OCI-LY1 (cell line): ENCODE measurements around the gene TBX20.

ENCODE experiments used
- H2AFZ ChIP-seq: fragments of 200-600 bp; sonication (generic), shearing (Covaris generic); 2 replicates; pipeline ENCODE4 v1.6.0; 2014; ENCODE audit warnings: antibody characterized with exemption, mild to moderate bottlenecking, low read length
- H3F3A ChIP-seq: fragments of 200-600 bp; sonication (generic), shearing (Covaris generic); 2 replicates; pipeline ENCODE4 v1.6.0; 2014; ENCODE audit warnings: mild to moderate bottlenecking, antibody characterized with exemption, low read length, moderate library complexity; ENCODE audit not compliant: insufficient read depth
- H3K27ac ChIP-seq: fragments of 200-600 bp; sonication (generic); 2 replicates; pipeline ENCODE4 v1.5.1; 2014; ENCODE audit warnings: low read length, mixed run types, mild to moderate bottlenecking, low read depth; ENCODE audit not compliant: poor library complexity, severe bottlenecking
- H3K27me3 ChIP-seq: fragments of 200-600 bp; sonication (generic); 2 replicates; pipeline ENCODE4 v1.6.0; 2014; ENCODE audit warnings: antibody characterized with exemption, mild to moderate bottlenecking, low read length, moderate library complexity; ENCODE audit not compliant: insufficient read depth
- H3K36me3 ChIP-seq: fragments of 200-600 bp; sonication (generic); 2 replicates; pipeline ENCODE4 v1.6.1; 2014; ENCODE audit warnings: mild to moderate bottlenecking, antibody characterized with exemption, low read length, moderate library complexity, mixed read lengths; ENCODE audit not compliant: insufficient read depth
- H3K4me1 ChIP-seq: fragments of 200-600 bp; sonication (generic); 2 replicates; pipeline ENCODE4 v1.5.1; 2014; ENCODE audit warnings: mild to moderate bottlenecking, low read length, moderate library complexity; ENCODE audit not compliant: insufficient read depth, severe bottlenecking
- H3K4me2 ChIP-seq: fragments of 200-600 bp; sonication (generic), shearing (Covaris generic); 2 replicates; pipeline ENCODE4 v1.6.1; 2014; ENCODE audit warnings: low read length
- H3K4me3 ChIP-seq: fragments of 200-600 bp; sonication (generic); 2 replicates; pipeline ENCODE4 v1.5.1; 2014; ENCODE audit warnings: low read length, low read depth, mild to moderate bottlenecking, mixed read lengths; ENCODE audit not compliant: poor library complexity, severe bottlenecking
- H3K79me2 ChIP-seq: fragments of 200-600 bp; shearing (Covaris generic); 2 replicates; pipeline ENCODE4 v1.6.1; 2016; ENCODE audit warnings: mixed run types, low read length, mixed read lengths; ENCODE audit not compliant: insufficient read depth
- H3K9ac ChIP-seq: fragments of 200-600 bp; sonication (generic), shearing (Covaris generic); 2 replicates; pipeline ENCODE4 v1.6.1; 2014; ENCODE audit warnings: mild to moderate bottlenecking, low read length, mixed read lengths
- H3K9me2 ChIP-seq: fragments of 200-600 bp; sonication (generic), shearing (Covaris generic); 2 replicates; pipeline ENCODE4 v1.6.1; 2014; ENCODE audit warnings: low read depth, mild to moderate bottlenecking, low read length, mixed read lengths
- H3K9me3 ChIP-seq: fragments of 200-600 bp; shearing (Covaris generic); 2 replicates; pipeline ENCODE4 v1.6.1; 2014; ENCODE audit warnings: low read length, mixed read lengths
- H4K20me1 ChIP-seq: fragments of 200-600 bp; sonication (generic), shearing (Covaris generic); 2 replicates; pipeline ENCODE4 v1.6.0; 2016; ENCODE audit warnings: mild to moderate bottlenecking, low read length; ENCODE audit not compliant: insufficient read depth
- CTCF ChIP-seq: fragments of 200-600 bp; sonication (generic), shearing (Covaris generic); IDR thresholded peaks from 2 replicates; pipeline ENCODE4 v1.5.1; 2017; ENCODE audit warnings: mild to moderate bottlenecking, antibody characterized with exemption, low read length, moderate library complexity, mixed read lengths
- EZH2 ChIP-seq: fragments of 200-600 bp; sonication (generic), shearing (Covaris generic); IDR thresholded peaks from 2 replicates; pipeline ENCODE4 v1.8.0; 2017; ENCODE audit warnings: borderline replicate concordance, mixed run types, mild to moderate bottlenecking, antibody characterized with exemption, low read length, moderate library complexity, mixed read lengths

TBX20 gene

GRCh38 chr7:35263396-35263795 lies 9.5 kb upstream of the TBX20 start:
- H3K9me3 ChIP-seq, result no peaks in the 10 kb centered on the region
- no peak overlapping the region for H2AFZ ChIP-seq
- no peaks in the 10 kb centered on the region for H3K4me1 ChIP-seq
- no peak overlapping the region for H3K9ac ChIP-seq
- H3K36me3 ChIP-seq, result no peaks in the 10 kb centered on the region
- TF ChIP-seq EZH2 (no peak), CTCF (no peak)
- H3K4me3 ChIP-seq, result no peak overlapping the region
- H3K4me2 ChIP-seq, result no peak overlapping the region
- no peaks in the 10 kb centered on the region for H4K20me1 ChIP-seq
- no peaks in the 10 kb centered on the region for H3F3A ChIP-seq
- H3K79me2 ChIP-seq, result no peaks in the 10 kb centered on the region
- H3K9me2 ChIP-seq, result no peaks in the 10 kb centered on the region
- H3K27me3 ChIP-seq, result no peaks in the 10 kb centered on the region
- H3K27ac ChIP-seq, result no peak overlapping the region

GRCh38 chr7:35261476-35262285 lies 7.8 kb upstream of the TBX20 start:
- Histone ChIP-seq H3K9me2 (no peaks in the 10 kb centered on the region), H3K4me1 (no peaks in the 10 kb centered on the region), H3K27ac (no peak overlapping the region), H3K4me3 (no peak overlapping the region), H3K36me3 (no peaks in the 10 kb centered on the region), H3K4me2 (no peak overlapping the region), H3K9me3 (no peaks in the 10 kb centered on the region), H3K9ac (no peak overlapping the region), H2AFZ (no peak overlapping the region), H4K20me1 (no peaks in the 10 kb centered on the region), H3K79me2 (no peaks in the 10 kb centered on the region), H3F3A (no peaks in the 10 kb centered on the region), H3K27me3 (no peaks in the 10 kb centered on the region)
- TF ChIP-seq EZH2, result no peak
- no peak for TF ChIP-seq CTCF

GRCh38 chr7:35261041-35261440 lies 7.1 kb upstream of the TBX20 start:
- H3K27ac ChIP-seq, result no peak overlapping the region
- no peaks in the 10 kb centered on the region for H3K4me1 ChIP-seq
- no peaks in the 10 kb centered on the region for H3K79me2 ChIP-seq
- H3K4me3 ChIP-seq, result no peak overlapping the region
- no peaks in the 10 kb centered on the region for H3F3A ChIP-seq
- H3K9ac ChIP-seq, result no peak overlapping the region
- H3K36me3 ChIP-seq, result no peaks in the 10 kb centered on the region
- H3K4me2 ChIP-seq, result no peak overlapping the region
- no peaks in the 10 kb centered on the region for H3K9me3 ChIP-seq
- H3K9me2 ChIP-seq, result no peaks in the 10 kb centered on the region
- no peaks in the 10 kb centered on the region for H4K20me1 ChIP-seq
- H2AFZ ChIP-seq, result no peak overlapping the region
- TF ChIP-seq EZH2 (no peak), CTCF (no peak)
- 0 out of 2 replicates have a peak, but pooled peaks cover 5% of the 10 kb centered on the region for H3K27me3 ChIP-seq
